HUES6 (cell line): ENCODE results near the gene SERPINA12.

ENCODE experiments used
- H3K27ac ChIP-seq: 2 replicates; pipeline ENCODE4 v1.7.0; 2013; ENCODE audit warnings: low read depth, mild to moderate bottlenecking, low read length, inconsistent platforms
- H3K27me3 ChIP-seq: 2 replicates; pipeline ENCODE4 v1.6.1; 2013; ENCODE audit warnings: low read length; ENCODE audit not compliant: control insufficient read depth, insufficient read depth
- H3K36me3 ChIP-seq: 2 replicates; pipeline ENCODE4 v1.6.1; 2013; ENCODE audit warnings: low read length; ENCODE audit not compliant: control insufficient read depth, insufficient read depth
- H3K4me1 ChIP-seq: 2 replicates; pipeline ENCODE4 v1.6.1; 2013; ENCODE audit warnings: low read length; ENCODE audit not compliant: control insufficient read depth, insufficient read depth
- H3K4me3 ChIP-seq: 2 replicates; pipeline ENCODE4 v1.5.1; 2013; ENCODE audit warnings: low read depth, low read length
- H3K9ac ChIP-seq: one replicate; pipeline ENCODE4 v1.6.1; 2013; ENCODE audit warnings: mild to moderate bottlenecking, low read length
- H3K9me3 ChIP-seq: 2 replicates; pipeline ENCODE4 v1.6.1; 2013; ENCODE audit warnings: low read depth, low read length; ENCODE audit not compliant: control insufficient read depth, insufficient read depth

Gene SERPINA12

GRCh38 chr14:94544726-94545125, 35.5 kb upstream of the SERPINA12 start:
- Histone ChIP-seq H3K4me1 (peaks cover 21% of the 10 kb centered on the region), H3K9ac (no peak overlapping the region), H3K4me3 (no peak overlapping the region), H3K9me3 (no peaks in the 10 kb centered on the region), H3K27ac (no peak overlapping the region), H3K36me3 (no peaks in the 10 kb centered on the region), H3K27me3 (peaks cover 4% of the 10 kb centered on the region; the same call in 1 of the 2 replicates)

- peaks cover under 1% of the 10 kb centered on the region; the same call in 1 of the 2 replicates for H3K27me3 ChIP-seq
- no peaks in the 10 kb centered on the region for H3K9me3 ChIP-seq
- no peak overlapping the region for H3K9ac ChIP-seq
- no peaks in the 10 kb centered on the region for H3K36me3 ChIP-seq
- peaks cover 18% of the 10 kb centered on the region for H3K4me1 ChIP-seq
- no peak overlapping the region for H3K4me3 ChIP-seq
- no peak overlapping the region for H3K27ac ChIP-seq
These were observed 34.3 kb upstream of the SERPINA12 start for GRCh38 chr14:94543449-94544124.

- Histone ChIP-seq H3K27ac (no peak overlapping the region), H3K9me3 (no peaks in the 10 kb centered on the region), H3K4me1 (peaks cover 18% of the 10 kb centered on the region), H3K4me3 (no peak overlapping the region), H3K36me3 (no peaks in the 10 kb centered on the region), H3K27me3 (no peaks in the 10 kb centered on the region), H3K9ac (no peak overlapping the region)
These were observed 33.7 kb upstream of the SERPINA12 start for GRCh38 chr14:94542811-94543440.

- no peak overlapping the region for H3K9ac ChIP-seq
- no peaks in the 10 kb centered on the region for H3K9me3 ChIP-seq
- no peaks in the 10 kb centered on the region for H3K36me3 ChIP-seq
- H3K4me1 ChIP-seq, result peaks cover 18% of the 10 kb centered on the region
- H3K4me3 ChIP-seq, result no peak overlapping the region
- H3K27me3 ChIP-seq, result no peaks in the 10 kb centered on the region
- no peak overlapping the region for H3K27ac ChIP-seq
These were observed 33.0 kb upstream of the SERPINA12 start for GRCh38 chr14:94542111-94542810.

- peaks cover 18% of the 10 kb centered on the region for H3K4me1 ChIP-seq
- H3K36me3 ChIP-seq, result no peaks in the 10 kb centered on the region
- H3K4me3 ChIP-seq, result no peak overlapping the region
- no peak overlapping the region for H3K27ac ChIP-seq
- no peak overlapping the region for H3K9ac ChIP-seq
- no peaks in the 10 kb centered on the region for H3K27me3 ChIP-seq
- H3K9me3 ChIP-seq, result no peaks in the 10 kb centered on the region
These were observed 32.1 kb upstream of the SERPINA12 start for GRCh38 chr14:94541234-94541975.

- no peak overlapping the region for H3K9ac ChIP-seq
- H3K4me3 ChIP-seq, result no peak overlapping the region
- peaks cover 18% of the 10 kb centered on the region for H3K4me1 ChIP-seq
- no peaks in the 10 kb centered on the region for H3K9me3 ChIP-seq
- H3K27ac ChIP-seq, result no peak overlapping the region
- H3K27me3 ChIP-seq, result no peaks in the 10 kb centered on the region
- no peaks in the 10 kb centered on the region for H3K36me3 ChIP-seq
These were observed 30.9 kb upstream of the SERPINA12 start for GRCh38 chr14:94540031-94540794.

GRCh38 chr14:94539181-94539580, 29.9 kb upstream of the SERPINA12 start:
- Histone ChIP-seq H3K27ac (no peak overlapping the region), H3K9me3 (no peaks in the 10 kb centered on the region), H3K9ac (no peak overlapping the region), H3K4me1 (peaks cover 11% of the 10 kb centered on the region), H3K36me3 (no peaks in the 10 kb centered on the region), H3K4me3 (no peak overlapping the region), H3K27me3 (no peaks in the 10 kb centered on the region)

- H3K4me3 ChIP-seq, result no peak overlapping the region
- H3K27me3 ChIP-seq, result no peaks in the 10 kb centered on the region
- no peak overlapping the region for H3K27ac ChIP-seq
- H3K4me1 ChIP-seq, result peaks cover 3% of the 10 kb centered on the region; the same call in 1 of the 2 replicates
- no peak overlapping the region for H3K9ac ChIP-seq
- no peaks in the 10 kb centered on the region for H3K9me3 ChIP-seq
- H3K36me3 ChIP-seq, result no peaks in the 10 kb centered on the region
These were observed 28.9 kb upstream of the SERPINA12 start for GRCh38 chr14:94538070-94538740.

- Histone ChIP-seq H3K9ac (no peak overlapping the region), H3K27me3 (no peaks in the 10 kb centered on the region), H3K9me3 (no peaks in the 10 kb centered on the region), H3K4me3 (no peak overlapping the region), H3K36me3 (no peaks in the 10 kb centered on the region), H3K4me1 (no peaks in the 10 kb centered on the region; the same call in 1 of the 2 replicates), H3K27ac (no peak overlapping the region)
These were observed 27.6 kb upstream of the SERPINA12 start for GRCh38 chr14:94536836-94537235.

GRCh38 chr14:94535506-94535905, 26.2 kb upstream of the SERPINA12 start:
- Histone ChIP-seq H3K36me3 (no peaks in the 10 kb centered on the region), H3K9me3 (no peaks in the 10 kb centered on the region), H3K4me3 (no peak overlapping the region), H3K27me3 (no peaks in the 10 kb centered on the region), H3K4me1 (no peaks in the 10 kb centered on the region; the same call in 1 of the 2 replicates), H3K9ac (no peak overlapping the region), H3K27ac (no peak overlapping the region)
